AG04449 (cell line): ENCODE measurements around the gene ILRUN.
"Not testable (repeated sequence)": the region's sequence is repeated elsewhere in the genome, so short reads cannot be mapped to it uniquely, and the experiment has no call there.

Experiments used
- CTCF ChIA-PET: fragments of 350-600 bp; formaldehyde crosslinking; extraction: SDS; loops from one replicate; lab custom pipeline; 2021; ENCODE audit warnings: antibody characterized with exemption; lab: Yijun Ruan, JAX
- POLR2A ChIA-PET: fragments of 400-600, 350-600 bp; formaldehyde crosslinking; extraction: SDS; loops from one replicate; lab custom pipeline; 2020; ENCODE audit warnings: antibody characterized with exemption, inconsistent platforms; lab: Yijun Ruan, JAX
- DNase-seq: peaks from one replicate; pipeline ENCODE4 v3.0.0-alpha.2; 2010; ENCODE audit warnings: low read depth, low spot score
- H3K4me3 ChIP-seq: 2 replicates; pipeline ENCODE4 v1.5.1; 2011; ENCODE audit warnings: low read depth, mild to moderate bottlenecking, control low read depth, low read length
- TF ChIP-seq, protein P1 (sequence below): IDR thresholded peaks from one replicate; pipeline ENCODE4 v1.5.1; 2011; ENCODE audit warnings: mild to moderate bottlenecking, moderate library complexity, low read length, control low read depth, inconsistent platforms; ENCODE audit not compliant: insufficient read depth; ENCODE audit errors: missing control alignments

Gene ILRUN

DNA sequence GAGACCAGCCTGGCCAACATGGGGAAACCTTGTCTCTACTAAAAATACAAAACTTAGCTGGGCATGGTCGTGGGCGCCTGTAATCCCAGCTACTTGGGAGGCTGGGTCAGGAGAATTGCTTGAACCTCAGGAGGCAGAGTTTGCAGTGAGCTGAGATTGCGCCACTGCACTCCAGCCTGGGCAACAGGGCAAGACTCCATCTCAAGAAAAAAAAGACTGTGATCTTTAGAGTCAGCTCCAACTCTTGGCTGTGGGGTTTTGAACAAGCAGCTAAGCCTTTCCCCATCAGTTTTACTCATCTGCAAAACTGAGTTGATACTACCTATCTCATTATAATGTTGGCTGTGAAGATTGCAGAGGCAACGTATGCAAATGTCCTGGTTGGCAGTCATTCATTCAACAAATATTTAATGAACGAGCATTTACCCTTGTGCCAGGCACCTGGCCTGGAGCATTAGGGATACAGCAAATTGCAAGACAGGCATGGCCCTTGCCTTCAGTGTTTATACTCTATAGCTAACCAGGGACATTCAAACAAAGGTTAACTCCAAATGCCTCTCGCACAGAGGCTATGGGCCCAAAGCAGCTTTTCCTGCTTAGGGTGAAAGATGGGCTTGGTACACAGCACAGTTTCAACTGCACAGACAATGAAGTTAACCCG, 37.8 kb downstream of the ILRUN start:
- ChIA-PET POLR2A (no interaction called here), CTCF (interaction anchor here (1.2 kb wide), 1 partner anchor 20 kb away, joined by 3 read pairs; no protein-coding TSS in a partner anchor)
- DNase-seq: no peak
- TF ChIP-seq, protein P1, sequence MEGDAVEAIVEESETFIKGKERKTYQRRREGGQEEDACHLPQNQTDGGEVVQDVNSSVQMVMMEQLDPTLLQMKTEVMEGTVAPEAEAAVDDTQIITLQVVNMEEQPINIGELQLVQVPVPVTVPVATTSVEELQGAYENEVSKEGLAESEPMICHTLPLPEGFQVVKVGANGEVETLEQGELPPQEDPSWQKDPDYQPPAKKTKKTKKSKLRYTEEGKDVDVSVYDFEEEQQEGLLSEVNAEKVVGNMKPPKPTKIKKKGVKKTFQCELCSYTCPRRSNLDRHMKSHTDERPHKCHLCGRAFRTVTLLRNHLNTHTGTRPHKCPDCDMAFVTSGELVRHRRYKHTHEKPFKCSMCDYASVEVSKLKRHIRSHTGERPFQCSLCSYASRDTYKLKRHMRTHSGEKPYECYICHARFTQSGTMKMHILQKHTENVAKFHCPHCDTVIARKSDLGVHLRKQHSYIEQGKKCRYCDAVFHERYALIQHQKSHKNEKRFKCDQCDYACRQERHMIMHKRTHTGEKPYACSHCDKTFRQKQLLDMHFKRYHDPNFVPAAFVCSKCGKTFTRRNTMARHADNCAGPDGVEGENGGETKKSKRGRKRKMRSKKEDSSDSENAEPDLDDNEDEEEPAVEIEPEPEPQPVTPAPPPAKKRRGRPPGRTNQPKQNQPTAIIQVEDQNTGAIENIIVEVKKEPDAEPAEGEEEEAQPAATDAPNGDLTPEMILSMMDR: no peak
- H3K4me3 ChIP-seq: no peak overlapping the region

DNA sequence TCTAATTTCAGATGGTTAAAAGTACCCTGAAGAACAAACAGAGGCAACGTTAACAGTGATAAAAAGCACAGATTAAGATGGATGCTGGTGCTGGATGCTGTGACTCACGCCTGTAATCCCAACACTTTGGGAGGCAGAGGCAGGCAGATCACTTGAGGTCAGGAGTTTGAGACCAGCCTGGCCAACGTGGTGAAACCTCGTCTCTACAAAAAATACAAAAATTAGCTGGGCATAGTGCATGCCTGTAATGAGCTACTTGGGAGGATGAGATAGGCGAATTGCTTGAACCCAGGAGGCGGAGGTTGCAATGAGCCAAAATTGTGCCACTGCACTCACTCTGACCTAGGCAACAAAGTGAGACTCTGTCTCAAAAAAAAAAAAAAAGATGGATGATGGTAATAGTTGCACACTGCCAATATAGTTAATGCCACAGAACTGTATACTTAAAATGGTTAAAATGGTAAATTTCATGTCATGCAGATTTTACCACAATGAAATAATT, 38.5 kb downstream of the ILRUN start:
- POLR2A ChIA-PET: interaction anchor here (0.7 kb wide), 1 partner anchor 38 kb away, joined by 3 read pairs; the partner anchor contains the start of gene ILRUN
- H3K4me3 ChIP-seq, DNase-seq, CTCF ChIA-PET: not testable (repeated sequence)

DNA sequence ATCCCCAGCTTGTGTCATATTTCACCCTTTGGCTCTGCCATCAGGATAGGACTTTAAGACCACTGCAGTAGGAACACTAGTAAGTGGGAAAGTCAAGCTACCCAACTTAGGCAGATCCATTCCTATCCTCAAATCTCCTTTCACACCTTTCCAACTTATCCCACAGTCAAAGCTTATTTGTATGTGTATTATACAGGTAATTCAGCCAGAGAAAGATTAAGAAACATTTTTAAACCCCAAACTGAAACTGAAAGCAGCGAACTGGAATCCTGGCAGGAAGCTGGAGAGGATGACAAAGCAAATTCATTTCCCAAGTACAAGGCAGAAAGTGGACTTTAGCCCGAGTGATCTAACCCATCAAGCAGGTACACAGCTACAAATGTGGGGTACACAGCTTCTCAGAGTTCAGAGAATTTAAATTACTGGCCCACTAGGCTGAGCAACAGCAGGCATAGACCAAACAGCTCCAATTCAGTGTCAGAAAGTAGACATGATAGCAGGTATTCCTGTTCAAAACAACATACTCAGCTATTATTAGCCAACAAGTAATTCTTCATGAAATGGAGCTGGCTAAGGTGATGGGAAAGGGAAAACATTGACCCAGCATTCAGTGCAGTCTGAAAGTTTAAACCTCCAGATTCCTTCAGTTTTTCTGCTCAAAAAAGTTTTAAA, 39.1 kb downstream of the ILRUN start:
- H3K4me3 ChIP-seq: peak overlapping the region; percentile 54
- TF ChIP-seq, protein P1: no peak
- POLR2A ChIA-PET: interaction anchor here (0.7 to 1.1 kb wide), 2 partner anchors 39 to 46 kb away, joined by 3 read pairs; partner anchors contain the start of gene ILRUN
- CTCF ChIA-PET: interaction anchor here (0.7 to 1.3 kb wide), 4 partner anchors 9 to 330 kb away, joined by 3 to 4 read pairs (median 4); no protein-coding TSS in a partner anchor
- peak; percentile 47 for DNase-seq

DNA sequence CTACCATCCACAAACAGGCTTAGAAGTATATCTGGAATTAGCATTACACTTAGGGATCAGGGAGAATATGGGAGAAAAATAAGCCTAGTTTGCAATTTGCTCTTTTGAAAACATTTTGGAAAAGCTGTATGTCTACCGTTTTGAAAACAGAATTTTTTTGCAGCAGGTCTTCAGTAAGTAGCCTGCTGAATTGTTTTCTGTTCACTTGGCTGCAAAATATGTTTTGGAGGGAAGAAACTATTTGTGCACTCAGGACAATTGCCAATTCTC, 39.6 kb downstream of the ILRUN start:
- CTCF ChIA-PET: interaction anchor here (0.7 to 1.3 kb wide), 4 partner anchors 10 to 330 kb away, joined by 3 to 4 read pairs (median 4); no protein-coding TSS in a partner anchor
- peak; percentile 28 for DNase-seq
- POLR2A ChIA-PET: interaction anchor here (1.1 kb wide), 1 partner anchor 46 kb away, joined by 3 read pairs; no protein-coding TSS in a partner anchor
- peak overlapping the region; percentile 54 for H3K4me3 ChIP-seq
- TF ChIP-seq, protein P1: no peak

DNA sequence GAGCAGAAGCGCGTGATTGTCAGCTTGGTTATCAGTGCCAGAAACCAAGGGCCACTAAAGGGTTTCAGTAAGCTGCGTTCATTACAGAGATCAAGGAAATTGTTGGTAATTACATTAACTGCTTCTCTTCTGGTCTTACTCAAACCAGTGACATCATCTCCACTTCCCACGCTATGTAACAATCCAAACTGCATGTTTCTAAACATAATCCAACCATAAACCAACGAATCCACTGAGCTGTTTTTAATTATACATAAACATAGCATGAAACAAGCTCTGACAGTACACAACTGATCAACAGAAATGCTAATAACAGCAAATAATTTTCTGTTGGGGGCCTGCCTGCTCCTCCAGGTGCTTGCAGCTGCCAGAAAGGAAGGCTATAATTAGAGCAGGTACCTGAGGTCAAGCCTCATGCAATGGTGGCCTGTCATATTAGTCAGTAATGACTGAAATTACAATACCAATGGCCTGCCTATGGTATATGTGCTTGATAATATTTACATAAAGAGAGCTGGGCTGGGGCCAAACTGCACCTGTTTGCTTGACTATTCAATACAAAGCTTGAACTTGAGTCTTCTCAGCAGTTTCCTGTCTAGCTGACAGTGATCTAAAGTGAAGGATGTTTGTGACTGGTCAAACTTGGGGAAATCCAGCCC, 40.1 kb downstream of the ILRUN start:
- ChIA-PET CTCF (interaction anchor here (0.7 to 1.3 kb wide), 4 partner anchors 10 to 331 kb away, joined by 3 to 4 read pairs (median 4); no protein-coding TSS in a partner anchor), POLR2A (interaction anchor here (0.7 to 1.1 kb wide), 2 partner anchors 46 to 232 kb away, joined by 3 to 4 read pairs; partner anchors contain the start of gene TAF11)
- TF ChIP-seq, protein P1: no peak
- peak; percentile 29 for DNase-seq
- H3K4me3 ChIP-seq: peak overlapping the region; percentile 54

DNA sequence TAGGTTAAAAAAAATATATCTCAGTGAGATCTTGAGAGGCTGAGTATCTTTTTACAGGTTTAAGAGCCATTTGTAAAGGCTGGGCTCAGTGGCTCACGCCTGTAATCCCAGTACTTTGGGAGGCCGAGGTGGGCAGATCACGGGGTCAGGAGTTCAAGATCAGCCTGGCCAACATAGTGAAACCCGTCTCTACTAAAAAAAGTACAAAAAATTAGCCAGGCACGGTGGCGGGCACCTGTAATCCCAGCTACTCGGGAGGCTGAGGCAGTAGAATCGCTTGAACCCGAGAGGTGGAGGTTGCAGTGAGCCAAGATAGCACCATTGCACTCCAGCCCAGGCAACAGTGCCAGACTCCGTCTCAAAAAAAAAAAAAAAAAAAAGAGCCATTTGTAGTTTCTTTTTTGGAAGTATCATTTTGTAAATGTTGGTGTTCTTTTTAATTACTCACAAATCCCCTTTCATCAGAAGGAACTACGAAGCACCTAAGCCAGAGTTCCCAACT, 40.6 kb downstream of the ILRUN start:
- DNase-seq, CTCF ChIA-PET, H3K4me3 ChIP-seq: not testable (repeated sequence)
- POLR2A ChIA-PET: interaction anchor here (0.7 to 1.1 kb wide), 2 partner anchors 45 to 232 kb away, joined by 3 to 4 read pairs; partner anchors contain the start of gene TAF11
